IMR-90 (cell line): ENCODE data around the gene TAP2. TPM values are rescaled to one million over a fixed set of nuclear protein-coding genes. Genes with fewer than 3 reads are reported as not detected.

ENCODE experiments used
- ATAC-seq: fragments of 200-7000 bp; cut with Tn5 transposase; 2 replicates; pipeline ENCODE4 v1.9.1; 2020; ENCODE audit warnings: low read depth, mild to moderate bottlenecking, moderate library complexity
- BruUV-seq: library from RNA; stranded (reverse); fragments of 400-500 nt; replicated peaks from 2 replicates; lab custom pipeline; 2021; lab: Mats Ljungman, UMichigan
- CTCF ChIA-PET: fragments of 300-600 bp; formaldehyde crosslinking; extraction: SDS; loops from one replicate; lab custom pipeline; 2021; ENCODE audit warnings: antibody characterized with exemption; lab: Yijun Ruan, JAX
- POLR2A ChIA-PET: fragments of 300-600 bp; sonication (Branson Sonifier 250); formaldehyde crosslinking; loops from one replicate; lab custom pipeline; 2022; ENCODE audit warnings: antibody characterized with exemption; ENCODE audit not compliant: unreplicated experiment; lab: Charles Lee
- DNase-seq: peaks from one replicate; pipeline ENCODE4 v3.0.0; 2013
- H2AFZ ChIP-seq: replicated peaks from 2 replicates; pipeline ENCODE3; 2013; ENCODE audit warnings: low read length, mild to moderate bottlenecking; ENCODE audit not compliant: poor library complexity
- H2AK5ac ChIP-seq: 2 replicates; pipeline ENCODE4 v1.6.1; 2013; ENCODE audit warnings: low read depth, low read length, inconsistent platforms
- H2AK9ac ChIP-seq: replicated peaks from 2 replicates; pipeline ENCODE3; 2013; ENCODE audit warnings: mild to moderate bottlenecking, low read depth, low read length, moderate library complexity; ENCODE audit not compliant: poor library complexity
- H2BK120ac ChIP-seq: 2 replicates; pipeline ENCODE4 v1.6.1; 2013; ENCODE audit warnings: low read depth, low read length, inconsistent platforms
- H2BK15ac ChIP-seq: 3 replicates; pipeline ENCODE4 v1.6.1; 2013; ENCODE audit warnings: low read depth, low read length, inconsistent platforms
- H2BK20ac ChIP-seq: 2 replicates; pipeline ENCODE4 v1.6.1; 2013; ENCODE audit warnings: low read depth, mild to moderate bottlenecking, inconsistent platforms, low read length, moderate library complexity
- H2BK5ac ChIP-seq: 2 replicates; pipeline ENCODE4 v1.6.1; 2013; ENCODE audit warnings: mild to moderate bottlenecking, low read depth, low read length, inconsistent platforms; ENCODE audit not compliant: poor library complexity, severe bottlenecking
- H3K14ac ChIP-seq: replicated peaks from 2 replicates; pipeline ENCODE4 v1.6.1; 2013; ENCODE audit warnings: low read depth, low read length, inconsistent platforms
- H3K18ac ChIP-seq: 2 replicates; pipeline ENCODE4 v1.6.1; 2013; ENCODE audit warnings: low read depth, low read length, control low read depth
- H3K23ac ChIP-seq: 2 replicates; pipeline ENCODE4 v1.6.1; 2013; ENCODE audit warnings: low read depth, low read length, inconsistent platforms
- H3K27ac ChIP-seq: 2 replicates; pipeline ENCODE4 v1.5.1; 2013; ENCODE audit warnings: mild to moderate bottlenecking, control low read depth, low read length; ENCODE audit not compliant: insufficient read depth
- H3K27me3 ChIP-seq: 2 replicates; pipeline ENCODE4 v1.6.1; 2013; ENCODE audit warnings: low read length; ENCODE audit not compliant: control insufficient read depth, insufficient read depth
- H3K36me3 ChIP-seq: 2 replicates; pipeline ENCODE4 v1.6.1; 2013; ENCODE audit warnings: low read length, mixed read lengths; ENCODE audit not compliant: control insufficient read depth, insufficient read depth
- H3K4ac ChIP-seq: 2 replicates; pipeline ENCODE4 v1.6.1; 2013; ENCODE audit warnings: low read depth, low read length, inconsistent platforms
- H3K4me1 ChIP-seq: 2 replicates; pipeline ENCODE4 v1.6.1; 2013; ENCODE audit warnings: low read length, mixed read lengths; ENCODE audit not compliant: control insufficient read depth, insufficient read depth
- H3K4me2 ChIP-seq: 2 replicates; pipeline ENCODE4 v1.6.1; 2013; ENCODE audit warnings: low read depth, mild to moderate bottlenecking, control low read depth, low read length, moderate library complexity
- H3K4me3 ChIP-seq: 2 replicates; pipeline ENCODE4 v1.5.1; 2013; ENCODE audit warnings: low read depth, mild to moderate bottlenecking, control low read depth, low read length, moderate library complexity; ENCODE audit not compliant: insufficient read depth
- H3K56ac ChIP-seq: 2 replicates; pipeline ENCODE4 v1.6.1; 2013; ENCODE audit warnings: low read length, inconsistent platforms; ENCODE audit not compliant: insufficient read depth; ENCODE audit errors: extremely low read depth
- H3K79me1 ChIP-seq, 2 experiments: 2 replicates each; pipeline ENCODE4 v1.6.1; 2013; ENCODE audit warnings: low read length in 2 of 2, inconsistent platforms in 1 of 2, low read depth in 1 of 2
- H3K9ac ChIP-seq: 2 replicates; pipeline ENCODE4 v1.6.1; 2013; ENCODE audit warnings: low read depth, low read length, control low read depth
- H3K9me1 ChIP-seq: 2 replicates; pipeline ENCODE4 v1.6.1; 2013; ENCODE audit warnings: low read length, inconsistent platforms; ENCODE audit not compliant: insufficient read depth
- H3K9me3 ChIP-seq: 2 replicates; pipeline ENCODE4 v1.6.1; 2013; ENCODE audit warnings: low read length; ENCODE audit not compliant: control insufficient read depth, insufficient read depth
- H4K20me1 ChIP-seq: 2 replicates; pipeline ENCODE4 v1.6.1; 2013; ENCODE audit warnings: low read length, inconsistent platforms; ENCODE audit not compliant: insufficient read depth
- H4K5ac ChIP-seq: 2 replicates; pipeline ENCODE4 v1.6.1; 2013; ENCODE audit warnings: mild to moderate bottlenecking, low read depth, low read length, control low read depth
- H4K8ac ChIP-seq, 2 experiments: 2 replicates each; pipeline ENCODE4 v1.6.1; 2013; ENCODE audit warnings: low read depth in 2 of 2, low read length in 2 of 2, control low read depth in 1 of 2, inconsistent platforms in 1 of 2
- H4K91ac ChIP-seq: 2 replicates; pipeline ENCODE4 v1.6.1; 2013; ENCODE audit warnings: low read depth, low read length, inconsistent platforms; ENCODE audit not compliant: insufficient read depth
- BHLHE40 ChIP-seq: fragments of 150-350 bp; IDR thresholded peaks from 2 replicates; pipeline ENCODE4 v1.6.1; 2016; ENCODE audit warnings: mild to moderate bottlenecking, low read depth, low read length
- CEBPB ChIP-seq: IDR thresholded peaks from 2 replicates; pipeline ENCODE4 v1.6.1; 2012; ENCODE audit warnings: low read depth, low read length, improper control_type of control experiment
- CHD1 ChIP-seq: IDR thresholded peaks from 2 replicates; pipeline ENCODE4 v1.6.1; 2012; ENCODE audit warnings: low read depth, low read length, improper control_type of control experiment
- CTCF ChIP-seq: conservative IDR thresholded peaks from 2 replicates; pipeline ENCODE4 v1.5.1; 2012; ENCODE audit warnings: mild to moderate bottlenecking, low read depth, low read length, improper control_type of control experiment
- ELK1 ChIP-seq: fragments of 150-350 bp; IDR thresholded peaks from 2 replicates; pipeline ENCODE4 v1.6.1; 2016; ENCODE audit warnings: low read depth, mild to moderate bottlenecking, low read length, moderate library complexity, borderline replicate concordance
- FOS ChIP-seq: fragments of 150-350 bp; IDR thresholded peaks from 2 replicates; pipeline ENCODE4 v1.6.1; 2016; ENCODE audit warnings: low read depth, low read length
- MAFK ChIP-seq: IDR thresholded peaks from 2 replicates; pipeline ENCODE4 v1.6.1; 2012; ENCODE audit warnings: low read depth, low read length, improper control_type of control experiment
- MAZ ChIP-seq: IDR thresholded peaks from 2 replicates; pipeline ENCODE4 v1.6.1; 2012; ENCODE audit warnings: low read depth, mild to moderate bottlenecking, low read length, improper control_type of control experiment, moderate library complexity, borderline replicate concordance
- MXI1 ChIP-seq: IDR thresholded peaks from 2 replicates; pipeline ENCODE4 v1.6.1; 2012; ENCODE audit warnings: low read depth, mild to moderate bottlenecking, low read length, moderate library complexity, borderline replicate concordance
- NFE2L2 ChIP-seq: fragments of 150-350 bp; IDR thresholded peaks from 2 replicates; pipeline ENCODE4 v1.6.1; 2016; ENCODE audit warnings: low read depth, mild to moderate bottlenecking, low read length
- POLR2A ChIP-seq: IDR thresholded peaks from 2 replicates; pipeline ENCODE4 v1.6.1; 2012; ENCODE audit warnings: mild to moderate bottlenecking, low read depth, low read length
- RAD21 ChIP-seq: IDR thresholded peaks from 2 replicates; pipeline ENCODE4 v1.6.1; 2012; ENCODE audit warnings: low read length, improper control_type of control experiment
- RCOR1 ChIP-seq: IDR thresholded peaks from 2 replicates; pipeline ENCODE4 v1.6.1; 2012; ENCODE audit warnings: mild to moderate bottlenecking, low read length, improper control_type of control experiment; ENCODE audit not compliant: insufficient replicate concordance
- RFX5 ChIP-seq: IDR thresholded peaks from 2 replicates; pipeline ENCODE4 v1.8.0; 2012; ENCODE audit warnings: low read depth, mild to moderate bottlenecking, low read length, moderate library complexity
- SMC3 ChIP-seq: fragments of 150-350 bp; IDR thresholded peaks from 2 replicates; pipeline ENCODE4 v1.6.1; 2016; ENCODE audit warnings: low read depth, mild to moderate bottlenecking, antibody characterized with exemption, low read length, moderate library complexity
- USF2 ChIP-seq: fragments of 150-350 bp; IDR thresholded peaks from 2 replicates; pipeline ENCODE4 v1.6.1; 2017; ENCODE audit warnings: mild to moderate bottlenecking, antibody characterized with exemption, low read length, low read depth
- WGBS, 2 experiments: methylation state at CpG; one replicate each; pipeline versions ENCODE4 v1.1.5 to v1.1.7; 2013; ENCODE audit warnings: missing lambda C conversion rate in 2 of 2; ENCODE audit not compliant: insufficient read length in 1 of 2; ENCODE audit errors: extremely low coverage in 2 of 2; 5-methylcytosine and 5-hydroxymethylcytosine counted together
- dilution Hi-C: fragments of 300-500 bp; cut with HindIII; formaldehyde crosslinking; loops from one replicate; pipeline ENCODE4 v1.14.3; 2018; ENCODE audit warnings: low sequenced_read_pairs; ENCODE audit not compliant: unreplicated experiment
- in situ Hi-C: fragments of 300-500 bp; cut with MboI; formaldehyde crosslinking; loops from 3 replicates; pipeline ENCODE4 v1.14.3; 2019; ENCODE audit warnings: low sequenced_read_pairs, inconsistent platforms, mixed read lengths
- intact Hi-C: fragments of 100-400 bp; cut with micrococcal nuclease; formaldehyde crosslinking; loops from 2 replicates; pipeline ENCODE4 v1.10.0; 2022
- polyA plus RNA-seq, 3 experiments: library from polyadenylated mRNA; depleted of rRNA; stranded (reverse); fragments of >200 nt; gene quantifications; 2 replicates each; pipeline ENCODE4 v1.2.3, GENCODE V29; 2012; ENCODE audit warnings: low replicate concordance in 1 of 3
- total RNA-seq: library from RNA; depleted of rRNA; stranded (reverse); fragments of >200 nt; gene quantifications from 2 replicates; pipeline ENCODE4 v1.2.3, GENCODE V29; 2012

TAP2 gene
- total and polyA plus RNA-seq, 2 of the 4 experiments (the other 2 are of a cell fraction), result 6.6 to 11.4 TPM

GRCh38 chr6:32839356-32839755 lies 817 bp upstream of the TAP2 start:
- peaks cover 2 to 31% of the 10 kb centered on the region in 2 experiments; a peak in 2 of 4 replicates for H3K79me1 ChIP-seq
- no peak overlapping the region for H4K5ac ChIP-seq
- 80% methylated on average over 2 of the region's 15 CpGs; no CpG with 5 or more reads in 1 of the 2 experiments for WGBS, 2 experiments
- ChIA-PET CTCF (interaction anchor here (1.1 to 2.7 kb wide), 8 partner anchors 15 to 94 kb away, joined by 4 to 44 read pairs (median 6); partner anchors contain the start of genes PSMB9 and TAP1), POLR2A (interaction anchor here (1.2 to 1.5 kb wide), 2 partner anchors 15 to 28 kb away, joined by 5 to 9 read pairs; partner anchors contain the start of genes PSMB9 and TAP1)
- no peak overlapping the region for H3K14ac ChIP-seq
- H3K23ac ChIP-seq, result no peak overlapping the region
- H3K9me3 ChIP-seq, result no peaks in the 10 kb centered on the region
- peaks cover 11% of the 10 kb centered on the region for H3K36me3 ChIP-seq
- no peak overlapping the region for H2AFZ ChIP-seq
- no peak for ATAC-seq
- DNase-seq, result no peak
- BruUV-seq, result no TSS peak
- no peak overlapping the region for H2BK15ac ChIP-seq
- H3K4me1 ChIP-seq, result peaks cover 8% of the 10 kb centered on the region
- H3K4ac ChIP-seq, result no peak overlapping the region
- H3K27ac ChIP-seq, result no peak overlapping the region
- no peak overlapping the region for H2AK5ac ChIP-seq
- intact Hi-C loops (no loop called here), dilution Hi-C loops (no loop called here), in situ Hi-C loops (no loop called here)
- no peaks in the 10 kb centered on the region for H4K20me1 ChIP-seq
- H2BK20ac ChIP-seq, result no peak overlapping the region
- no peak overlapping the region for H3K18ac ChIP-seq
- no peak overlapping the region for H3K4me2 ChIP-seq
- no peaks in the 10 kb centered on the region for H3K27me3 ChIP-seq
- TF ChIP-seq RCOR1 (no peak), CEBPB (no peak), POLR2A (no peak), RAD21 (no peak), RFX5 (no peak), USF2 (no peak), MAFK (no peak), CHD1 (no peak), SMC3 (no peak), ELK1 (no peak), BHLHE40 (no peak), MAZ (no peak), FOS (no peak), CTCF (no peak), MXI1 (no peak), NFE2L2 (no peak)
- no peak overlapping the region for H2BK120ac ChIP-seq
- H2AK9ac ChIP-seq, result no peak overlapping the region
- no peak overlapping the region for H3K56ac ChIP-seq
- H2BK5ac ChIP-seq, result no peak overlapping the region
- H4K91ac ChIP-seq, result no peak overlapping the region
- H3K9me1 ChIP-seq, result peaks cover 6% of the 10 kb centered on the region; the same call in 1 of the 2 replicates
- H3K9ac ChIP-seq, result no peak overlapping the region
- H3K4me3 ChIP-seq, result no peak overlapping the region
- no peak overlapping the region for H4K8ac ChIP-seq
